ENCODE measurements around the gene VAT1L. TPM values are rescaled to one million over a fixed set of nuclear protein-coding genes. Genes with fewer than 3 reads are reported as not detected.

Gene VAT1L
- total and polyA plus RNA-seq, 4 donors: 0.17 to 0.98 (median 0.26) TPM

DNA sequence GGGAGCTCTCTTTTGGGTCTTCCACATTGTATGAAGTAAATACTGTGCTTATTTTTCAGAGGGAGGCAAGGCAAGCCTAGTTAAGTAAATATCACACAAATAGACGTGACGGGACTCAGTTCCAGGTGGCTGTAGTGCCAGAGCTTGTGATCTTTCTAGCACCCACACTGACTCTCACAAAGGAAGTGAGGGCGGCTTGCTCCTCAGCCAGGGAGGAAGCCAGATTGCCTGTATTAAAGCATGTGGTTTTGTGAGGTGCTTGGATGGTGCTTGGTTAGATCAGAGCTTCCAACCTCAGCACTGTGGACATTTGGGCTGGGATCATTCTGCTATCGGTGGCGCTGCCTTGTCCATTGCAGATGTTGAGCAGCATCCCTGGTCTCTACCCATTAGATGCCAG lies 80.1 kb downstream of the VAT1L start:
- H3K27me3 ChIP-seq (ENCODE audit: control insufficient read depth in 4 of 4, insufficient read depth in 4 of 4, low read length in 3 of 4): no peaks in the 10 kb centered on the region
- H3K4me1 ChIP-seq (ENCODE audit: control insufficient read depth in 4 of 4, insufficient read depth in 4 of 4, low read length in 3 of 4): no peaks in the 10 kb centered on the region
- no peak for DNase-seq (ENCODE audit: low spot score)
- H3K36me3 ChIP-seq (ENCODE audit: control insufficient read depth in 4 of 4, insufficient read depth in 3 of 4, low read depth in 1 of 4, low read length in 3 of 4): no peaks in the 10 kb centered on the region
- H3K9ac ChIP-seq (ENCODE audit: low read depth in 1 of 2, low read length in 2 of 2): no peak overlapping the region
- WGBS: 87% methylated on average over 5 of the region's 5 CpGs
- TF ChIP-seq, protein P1, sequence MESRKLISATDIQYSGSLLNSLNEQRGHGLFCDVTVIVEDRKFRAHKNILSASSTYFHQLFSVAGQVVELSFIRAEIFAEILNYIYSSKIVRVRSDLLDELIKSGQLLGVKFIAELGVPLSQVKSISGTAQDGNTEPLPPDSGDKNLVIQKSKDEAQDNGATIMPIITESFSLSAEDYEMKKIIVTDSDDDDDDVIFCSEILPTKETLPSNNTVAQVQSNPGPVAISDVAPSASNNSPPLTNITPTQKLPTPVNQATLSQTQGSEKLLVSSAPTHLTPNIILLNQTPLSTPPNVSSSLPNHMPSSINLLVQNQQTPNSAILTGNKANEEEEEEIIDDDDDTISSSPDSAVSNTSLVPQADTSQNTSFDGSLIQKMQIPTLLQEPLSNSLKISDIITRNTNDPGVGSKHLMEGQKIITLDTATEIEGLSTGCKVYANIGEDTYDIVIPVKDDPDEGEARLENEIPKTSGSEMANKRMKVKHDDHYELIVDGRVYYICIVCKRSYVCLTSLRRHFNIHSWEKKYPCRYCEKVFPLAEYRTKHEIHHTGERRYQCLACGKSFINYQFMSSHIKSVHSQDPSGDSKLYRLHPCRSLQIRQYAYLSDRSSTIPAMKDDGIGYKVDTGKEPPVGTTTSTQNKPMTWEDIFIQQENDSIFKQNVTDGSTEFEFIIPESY (IDR thresholded peaks at IDR 0.05): no peak
- TF ChIP-seq EGR1 (IDR thresholded peaks at IDR 0.05; ENCODE audit: low read depth in 2 of 2): no peak
- TF ChIP-seq HNF4G (IDR thresholded peaks at IDR 0.05): no peak
- TF ChIP-seq, protein P2, sequence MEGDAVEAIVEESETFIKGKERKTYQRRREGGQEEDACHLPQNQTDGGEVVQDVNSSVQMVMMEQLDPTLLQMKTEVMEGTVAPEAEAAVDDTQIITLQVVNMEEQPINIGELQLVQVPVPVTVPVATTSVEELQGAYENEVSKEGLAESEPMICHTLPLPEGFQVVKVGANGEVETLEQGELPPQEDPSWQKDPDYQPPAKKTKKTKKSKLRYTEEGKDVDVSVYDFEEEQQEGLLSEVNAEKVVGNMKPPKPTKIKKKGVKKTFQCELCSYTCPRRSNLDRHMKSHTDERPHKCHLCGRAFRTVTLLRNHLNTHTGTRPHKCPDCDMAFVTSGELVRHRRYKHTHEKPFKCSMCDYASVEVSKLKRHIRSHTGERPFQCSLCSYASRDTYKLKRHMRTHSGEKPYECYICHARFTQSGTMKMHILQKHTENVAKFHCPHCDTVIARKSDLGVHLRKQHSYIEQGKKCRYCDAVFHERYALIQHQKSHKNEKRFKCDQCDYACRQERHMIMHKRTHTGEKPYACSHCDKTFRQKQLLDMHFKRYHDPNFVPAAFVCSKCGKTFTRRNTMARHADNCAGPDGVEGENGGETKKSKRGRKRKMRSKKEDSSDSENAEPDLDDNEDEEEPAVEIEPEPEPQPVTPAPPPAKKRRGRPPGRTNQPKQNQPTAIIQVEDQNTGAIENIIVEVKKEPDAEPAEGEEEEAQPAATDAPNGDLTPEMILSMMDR (IDR thresholded peaks at IDR 0.05; ENCODE audit: low read depth, low read length, missing input control): no peak
- TF ChIP-seq, protein P3, sequence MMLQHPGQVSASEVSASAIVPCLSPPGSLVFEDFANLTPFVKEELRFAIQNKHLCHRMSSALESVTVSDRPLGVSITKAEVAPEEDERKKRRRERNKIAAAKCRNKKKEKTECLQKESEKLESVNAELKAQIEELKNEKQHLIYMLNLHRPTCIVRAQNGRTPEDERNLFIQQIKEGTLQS (IDR thresholded peaks at IDR 0.05): no peak
- TF ChIP-seq RAD21 (IDR thresholded peaks at IDR 0.05): no peak
- TF ChIP-seq TAF1 (conservative IDR thresholded peaks at IDR 0.05): no peak
- no peak for TF ChIP-seq FOXA2 (IDR thresholded peaks at IDR 0.05)
- TF ChIP-seq YY1 (IDR thresholded peaks at IDR 0.05): no peak
- no peak for TF ChIP-seq JUND (IDR thresholded peaks at IDR 0.05)
- TF ChIP-seq FOXA1 (IDR thresholded peaks at IDR 0.05): no peak
- TF ChIP-seq, protein P4, sequence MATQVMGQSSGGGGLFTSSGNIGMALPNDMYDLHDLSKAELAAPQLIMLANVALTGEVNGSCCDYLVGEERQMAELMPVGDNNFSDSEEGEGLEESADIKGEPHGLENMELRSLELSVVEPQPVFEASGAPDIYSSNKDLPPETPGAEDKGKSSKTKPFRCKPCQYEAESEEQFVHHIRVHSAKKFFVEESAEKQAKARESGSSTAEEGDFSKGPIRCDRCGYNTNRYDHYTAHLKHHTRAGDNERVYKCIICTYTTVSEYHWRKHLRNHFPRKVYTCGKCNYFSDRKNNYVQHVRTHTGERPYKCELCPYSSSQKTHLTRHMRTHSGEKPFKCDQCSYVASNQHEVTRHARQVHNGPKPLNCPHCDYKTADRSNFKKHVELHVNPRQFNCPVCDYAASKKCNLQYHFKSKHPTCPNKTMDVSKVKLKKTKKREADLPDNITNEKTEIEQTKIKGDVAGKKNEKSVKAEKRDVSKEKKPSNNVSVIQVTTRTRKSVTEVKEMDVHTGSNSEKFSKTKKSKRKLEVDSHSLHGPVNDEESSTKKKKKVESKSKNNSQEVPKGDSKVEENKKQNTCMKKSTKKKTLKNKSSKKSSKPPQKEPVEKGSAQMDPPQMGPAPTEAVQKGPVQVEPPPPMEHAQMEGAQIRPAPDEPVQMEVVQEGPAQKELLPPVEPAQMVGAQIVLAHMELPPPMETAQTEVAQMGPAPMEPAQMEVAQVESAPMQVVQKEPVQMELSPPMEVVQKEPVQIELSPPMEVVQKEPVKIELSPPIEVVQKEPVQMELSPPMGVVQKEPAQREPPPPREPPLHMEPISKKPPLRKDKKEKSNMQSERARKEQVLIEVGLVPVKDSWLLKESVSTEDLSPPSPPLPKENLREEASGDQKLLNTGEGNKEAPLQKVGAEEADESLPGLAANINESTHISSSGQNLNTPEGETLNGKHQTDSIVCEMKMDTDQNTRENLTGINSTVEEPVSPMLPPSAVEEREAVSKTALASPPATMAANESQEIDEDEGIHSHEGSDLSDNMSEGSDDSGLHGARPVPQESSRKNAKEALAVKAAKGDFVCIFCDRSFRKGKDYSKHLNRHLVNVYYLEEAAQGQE (IDR thresholded peaks at IDR 0.05): no peak
- no peak overlapping the region for H3K27ac ChIP-seq (ENCODE audit: low read depth in 1 of 2, low read length in 2 of 2)
- no peak overlapping the region for H3K4me3 ChIP-seq (ENCODE audit: low read depth in 1 of 3, low read length in 3 of 3)
- H3K9me3 ChIP-seq (ENCODE audit: control insufficient read depth in 4 of 4, low read length in 3 of 4): no peaks in the 10 kb centered on the region

DNA sequence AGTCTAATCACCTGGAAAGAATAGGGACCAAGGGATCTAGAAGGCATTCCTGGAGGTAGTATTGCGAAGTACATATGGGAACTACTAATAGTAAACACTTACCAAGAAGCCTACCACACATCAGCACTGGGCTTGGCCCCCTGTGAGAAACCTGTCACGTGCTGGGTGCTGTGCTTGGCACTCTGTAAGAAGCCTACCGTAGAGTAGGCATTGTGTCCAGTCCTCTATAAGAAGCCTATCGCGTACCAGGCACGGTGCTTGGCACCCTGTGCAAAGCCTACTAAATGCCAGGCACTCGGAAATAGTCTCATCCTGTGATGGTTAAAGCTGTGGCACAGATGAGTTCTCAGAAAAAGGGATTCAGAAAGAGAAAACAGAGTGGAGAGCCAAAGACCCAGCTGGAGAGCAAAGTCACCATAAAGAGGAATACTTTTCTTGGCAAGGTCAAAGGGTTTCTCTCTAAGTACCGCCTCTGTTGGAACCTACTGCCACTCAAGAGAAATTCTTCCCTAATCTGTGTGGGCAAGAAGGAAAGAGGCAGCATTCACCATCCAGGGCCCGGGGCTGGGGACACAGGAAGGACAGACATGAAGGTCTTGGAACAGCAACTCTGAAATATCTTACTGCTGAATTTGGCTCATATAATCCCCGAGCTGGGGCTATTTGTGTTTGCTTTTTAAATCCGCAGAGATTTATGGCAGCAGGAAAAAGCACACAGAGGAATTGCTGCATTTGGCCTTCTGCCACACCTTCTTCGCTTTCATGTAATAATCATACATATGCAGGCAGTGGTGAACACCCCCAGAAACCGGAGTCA lies 81.8 kb downstream of the VAT1L start:
- H3K36me3 ChIP-seq (ENCODE audit: control insufficient read depth in 4 of 4, insufficient read depth in 3 of 4, low read depth in 1 of 4, low read length in 3 of 4): no peaks in the 10 kb centered on the region
- no peak overlapping the region for H3K27ac ChIP-seq (ENCODE audit: low read depth in 1 of 2, low read length in 2 of 2)
- DNase-seq (ENCODE audit: low spot score): no peak
- no peak overlapping the region for H3K4me3 ChIP-seq (ENCODE audit: low read depth in 1 of 3, low read length in 3 of 3)
- no peaks in the 10 kb centered on the region for H3K4me1 ChIP-seq (ENCODE audit: control insufficient read depth in 4 of 4, insufficient read depth in 4 of 4, low read length in 3 of 4)
- H3K27me3 ChIP-seq (ENCODE audit: control insufficient read depth in 4 of 4, insufficient read depth in 4 of 4, low read length in 3 of 4): no peaks in the 10 kb centered on the region
- WGBS: 77% methylated on average over 13 of the region's 13 CpGs
- H3K9ac ChIP-seq (ENCODE audit: low read depth in 1 of 2, low read length in 2 of 2): no peak overlapping the region
- TF ChIP-seq JUND (IDR thresholded peaks at IDR 0.05) (no peak), HNF4G (IDR thresholded peaks at IDR 0.05) (no peak), TAF1 (conservative IDR thresholded peaks at IDR 0.05) (no peak), NR2F2 (IDR thresholded peaks at IDR 0.05) (no peak), HNF4A (conservative IDR thresholded peaks at IDR 0.05) (no peak), YY1 (IDR thresholded peaks at IDR 0.05) (no peak), FOXA1 (IDR thresholded peaks at IDR 0.05) (no peak), SP1 (IDR thresholded peaks at IDR 0.05) (no peak), EGR1 (IDR thresholded peaks at IDR 0.05; ENCODE audit: low read depth in 2 of 2) (no peak), RAD21 (IDR thresholded peaks at IDR 0.05) (no peak), GABPA (IDR thresholded peaks at IDR 0.05 in 1 of 2, conservative IDR thresholded peaks at IDR 0.05 in 1 of 2) (no peak)
- TF ChIP-seq, protein P2 (IDR thresholded peaks at IDR 0.05; ENCODE audit: low read depth, low read length, missing input control): no peak
- TF ChIP-seq, protein P1 (IDR thresholded peaks at IDR 0.05): no peak
- TF ChIP-seq, protein P3 (IDR thresholded peaks at IDR 0.05): no peak
- peaks cover 0 to 2% (median 0%) of the 10 kb centered on the region in 4 donors for H3K9me3 ChIP-seq (ENCODE audit: control insufficient read depth in 4 of 4, low read length in 3 of 4)
